HEK293T (cell line): ENCODE data around the gene CBLN4.

ENCODE experiments used
- CTCF ChIA-PET: fragments of 350-600 bp; formaldehyde crosslinking; extraction: SDS; loops from one replicate; lab custom pipeline; 2021; ENCODE audit warnings: antibody characterized with exemption, inconsistent platforms; lab: Yijun Ruan, JAX
- POLR2A ChIA-PET: fragments of 350-600 bp; formaldehyde crosslinking; extraction: SDS; loops from one replicate; lab custom pipeline; 2020; ENCODE audit warnings: antibody characterized with exemption, inconsistent platforms; lab: Yijun Ruan, JAX
- DNase-seq: peaks from one replicate; pipeline ENCODE4 v3.0.0; 2012; ENCODE audit warnings: mixed read lengths; ENCODE audit errors: extremely low spot score
- ARNT ChIP-seq: fragments of 450-650 bp; IDR thresholded peaks from 2 replicates; pipeline ENCODE4 v1.6.1; 2017; ENCODE audit warnings: mild to moderate bottlenecking
- BHLHE40 ChIP-seq: fragments of 450-650 bp; IDR thresholded peaks from 2 replicates; pipeline ENCODE4 v1.6.1; 2016; ENCODE audit warnings: mild to moderate bottlenecking, moderate library complexity, borderline replicate concordance
- CTBP1 ChIP-seq: fragments of 450-650 bp; IDR thresholded peaks from 2 replicates; pipeline ENCODE4 v1.6.1; 2016; ENCODE audit warnings: borderline replicate concordance
- ELF4 ChIP-seq: fragments of 450-650 bp; IDR thresholded peaks from 2 replicates; pipeline ENCODE4 v1.6.1; 2017; ENCODE audit warnings: antibody characterized with exemption
- FOXA1 ChIP-seq: fragments of 450-650 bp; IDR thresholded peaks from 2 replicates; pipeline ENCODE4 v1.6.1; 2016; ENCODE audit warnings: mild to moderate bottlenecking
- FOXK2 ChIP-seq: fragments of 450-650 bp; IDR thresholded peaks from 2 replicates; pipeline ENCODE4 v1.6.1; 2016; ENCODE audit warnings: mild to moderate bottlenecking
- FOXM1 ChIP-seq: fragments of 450-650 bp; IDR thresholded peaks from 2 replicates; pipeline ENCODE4 v1.6.1; 2017; ENCODE audit warnings: mild to moderate bottlenecking, borderline replicate concordance
- HDGF ChIP-seq: fragments of 450-650 bp; IDR thresholded peaks from 2 replicates; pipeline ENCODE4 v1.6.1; 2017; ENCODE audit warnings: antibody characterized with exemption, borderline replicate concordance
- L3MBTL2 ChIP-seq: fragments of 450-650 bp; conservative IDR thresholded peaks from 2 replicates; pipeline ENCODE4 v1.6.1; 2016; ENCODE audit warnings: mild to moderate bottlenecking
- LEF1 ChIP-seq: fragments of 450-650 bp; IDR thresholded peaks from 2 replicates; pipeline ENCODE4 v1.6.1; 2017; ENCODE audit warnings: mild to moderate bottlenecking, borderline replicate concordance
- NFRKB ChIP-seq: fragments of 450-650 bp; IDR thresholded peaks from 2 replicates; pipeline ENCODE4 v1.6.1; 2016; ENCODE audit warnings: mild to moderate bottlenecking, moderate library complexity
- SP1 ChIP-seq: fragments of 450-650 bp; IDR thresholded peaks from 2 replicates; pipeline ENCODE4 v1.6.1; 2017
- SUZ12 ChIP-seq: fragments of 450-650 bp; IDR thresholded peaks from 2 replicates; pipeline ENCODE4 v1.6.1; 2016; ENCODE audit warnings: mild to moderate bottlenecking
- TARDBP ChIP-seq: fragments of 450-650 bp; IDR thresholded peaks from 2 replicates; pipeline ENCODE4 v1.6.1; 2016
- ZNF384 ChIP-seq: fragments of 450-650 bp; IDR thresholded peaks from 2 replicates; pipeline ENCODE4 v1.6.1; 2016
- TF ChIP-seq, protein P1 (sequence below): fragments of 450-650 bp; IDR thresholded peaks from 2 replicates; pipeline ENCODE4 v1.6.1; 2016

Gene CBLN4

DNA sequence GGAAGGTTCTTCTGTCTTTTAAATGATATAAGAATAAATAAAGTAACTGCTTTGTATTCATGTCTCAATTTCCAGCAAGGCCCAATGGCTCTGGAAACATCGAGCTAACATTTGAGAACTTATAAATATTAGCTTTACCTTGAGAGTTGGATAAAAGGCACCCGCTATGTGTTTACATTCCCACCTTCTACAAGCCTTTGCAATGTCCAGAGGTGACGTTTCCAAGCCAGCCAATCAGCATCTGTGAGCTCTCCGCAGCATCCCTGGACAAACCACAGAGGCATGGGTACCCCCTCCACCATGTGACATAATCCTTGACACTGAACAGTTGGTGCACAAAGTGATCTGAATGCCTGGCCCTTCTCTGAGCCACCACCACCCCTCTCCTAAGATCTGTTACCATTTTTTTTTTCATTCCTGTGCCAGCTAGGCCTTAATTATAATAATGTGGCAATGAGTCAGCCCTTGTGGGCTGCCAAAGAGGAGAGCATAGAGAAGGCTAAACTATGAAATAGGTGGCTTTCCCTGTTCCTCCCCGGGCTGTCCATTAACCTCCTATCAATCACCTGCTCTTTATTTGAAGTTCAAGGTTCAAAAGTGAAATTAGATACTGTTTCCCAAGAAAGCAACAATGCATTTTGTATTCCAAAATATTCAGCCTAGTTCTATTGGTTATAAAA is 4.1 kb downstream of the CBLN4 start:
- no peak for TF ChIP-seq FOXA1
- TF ChIP-seq TARDBP, result no peak
- TF ChIP-seq ARNT, result no peak
- TF ChIP-seq NFRKB, result no peak
- TF ChIP-seq BHLHE40, result no peak
- TF ChIP-seq FOXM1, result no peak
- TF ChIP-seq CTBP1, result no peak
- no peak for TF ChIP-seq FOXK2
- TF ChIP-seq ZNF384, result no peak
- TF ChIP-seq LEF1, result no peak
- no peak for TF ChIP-seq L3MBTL2
- no peak for TF ChIP-seq ELF4
- TF ChIP-seq SUZ12, result no peak
- TF ChIP-seq SP1, result no peak
- TF ChIP-seq HDGF, result no peak
- TF ChIP-seq, protein P1, sequence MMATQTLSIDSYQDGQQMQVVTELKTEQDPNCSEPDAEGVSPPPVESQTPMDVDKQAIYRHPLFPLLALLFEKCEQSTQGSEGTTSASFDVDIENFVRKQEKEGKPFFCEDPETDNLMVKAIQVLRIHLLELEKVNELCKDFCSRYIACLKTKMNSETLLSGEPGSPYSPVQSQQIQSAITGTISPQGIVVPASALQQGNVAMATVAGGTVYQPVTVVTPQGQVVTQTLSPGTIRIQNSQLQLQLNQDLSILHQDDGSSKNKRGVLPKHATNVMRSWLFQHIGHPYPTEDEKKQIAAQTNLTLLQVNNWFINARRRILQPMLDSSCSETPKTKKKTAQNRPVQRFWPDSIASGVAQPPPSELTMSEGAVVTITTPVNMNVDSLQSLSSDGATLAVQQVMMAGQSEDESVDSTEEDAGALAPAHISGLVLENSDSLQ, result no peak
- ChIA-PET POLR2A (no interaction called here), CTCF (no interaction called here)
- DNase-seq, result no peak

DNA sequence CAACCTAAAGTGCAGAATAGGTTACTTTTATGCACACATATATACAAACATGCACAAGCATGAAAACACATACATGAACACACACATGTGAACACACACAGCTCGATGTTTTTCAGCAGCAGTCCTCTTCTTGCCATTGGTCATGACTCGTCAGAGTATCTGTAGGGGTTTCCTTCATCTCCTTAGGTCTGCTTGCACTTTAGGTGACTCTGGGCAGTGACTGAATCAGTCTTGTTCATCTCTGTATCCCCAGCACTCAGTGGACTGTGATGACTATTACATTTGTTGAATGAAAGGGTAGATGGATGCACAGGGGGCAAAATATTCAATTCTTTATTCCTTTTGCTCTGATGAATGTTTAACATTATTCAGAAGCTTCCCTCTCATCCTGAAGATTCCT is 26.8 kb downstream of the CBLN4 start:
- no peak for TF ChIP-seq FOXA1
- no peak for TF ChIP-seq TARDBP
- no peak for TF ChIP-seq HDGF
- no peak for TF ChIP-seq SUZ12
- TF ChIP-seq ZNF384, result no peak
- no peak for TF ChIP-seq CTBP1
- ChIA-PET POLR2A (no interaction called here), CTCF (no interaction called here)
- DNase-seq, result no peak

DNA sequence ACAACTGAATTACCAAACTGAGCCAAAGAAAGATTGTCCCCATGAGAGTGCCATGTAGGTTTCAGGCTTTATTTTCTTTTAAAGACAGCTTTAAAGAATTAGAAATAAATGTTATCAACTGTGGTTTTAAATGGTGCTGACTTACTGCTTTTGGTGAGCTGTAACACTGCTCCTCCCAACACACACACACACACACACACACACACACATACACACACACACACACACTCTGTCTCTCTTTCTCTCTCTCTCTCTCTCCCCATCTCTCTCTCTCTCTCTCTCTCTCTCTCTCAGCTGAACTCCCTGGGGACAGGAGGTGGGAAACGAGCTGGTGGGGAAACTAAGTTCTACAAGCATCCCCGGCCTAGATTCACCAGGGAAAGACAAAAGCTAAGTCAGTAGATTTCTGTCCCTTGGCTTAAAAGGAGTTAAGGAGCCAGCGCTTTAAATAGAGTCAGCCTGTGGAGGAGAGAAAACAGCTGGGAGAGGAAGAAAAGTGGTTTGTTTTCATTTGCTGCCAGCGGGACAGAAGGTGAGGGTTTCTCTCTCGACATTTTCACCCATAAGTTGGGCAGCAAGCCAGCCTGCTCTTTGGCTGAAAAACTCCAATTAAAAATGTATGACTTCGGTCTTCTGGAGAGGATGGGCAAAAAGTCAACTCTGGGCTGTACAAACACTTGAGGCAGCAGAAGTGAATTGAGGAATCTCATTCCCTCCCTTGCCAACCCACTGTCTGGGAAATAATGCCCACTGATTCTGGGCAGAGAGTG is 27.4 kb downstream of the CBLN4 start:
- POLR2A ChIA-PET, result no interaction called here
- TF ChIP-seq ELF4, result no peak
- TF ChIP-seq CTBP1, result no peak
- TF ChIP-seq TARDBP, result no peak
- no peak for TF ChIP-seq SP1
- TF ChIP-seq ARNT, result no peak
- no peak for TF ChIP-seq BHLHE40
- no peak for TF ChIP-seq LEF1
- no peak for TF ChIP-seq SUZ12
- no peak for TF ChIP-seq HDGF
- no peak for TF ChIP-seq NFRKB
- TF ChIP-seq, protein P1, result no peak
- TF ChIP-seq ZNF384, result no peak
- no peak for TF ChIP-seq L3MBTL2
- TF ChIP-seq FOXK2, result no peak
- no peak for TF ChIP-seq FOXA1
- no peak for TF ChIP-seq FOXM1
- CTCF ChIA-PET, result no interaction called here
- no peak for DNase-seq

DNA sequence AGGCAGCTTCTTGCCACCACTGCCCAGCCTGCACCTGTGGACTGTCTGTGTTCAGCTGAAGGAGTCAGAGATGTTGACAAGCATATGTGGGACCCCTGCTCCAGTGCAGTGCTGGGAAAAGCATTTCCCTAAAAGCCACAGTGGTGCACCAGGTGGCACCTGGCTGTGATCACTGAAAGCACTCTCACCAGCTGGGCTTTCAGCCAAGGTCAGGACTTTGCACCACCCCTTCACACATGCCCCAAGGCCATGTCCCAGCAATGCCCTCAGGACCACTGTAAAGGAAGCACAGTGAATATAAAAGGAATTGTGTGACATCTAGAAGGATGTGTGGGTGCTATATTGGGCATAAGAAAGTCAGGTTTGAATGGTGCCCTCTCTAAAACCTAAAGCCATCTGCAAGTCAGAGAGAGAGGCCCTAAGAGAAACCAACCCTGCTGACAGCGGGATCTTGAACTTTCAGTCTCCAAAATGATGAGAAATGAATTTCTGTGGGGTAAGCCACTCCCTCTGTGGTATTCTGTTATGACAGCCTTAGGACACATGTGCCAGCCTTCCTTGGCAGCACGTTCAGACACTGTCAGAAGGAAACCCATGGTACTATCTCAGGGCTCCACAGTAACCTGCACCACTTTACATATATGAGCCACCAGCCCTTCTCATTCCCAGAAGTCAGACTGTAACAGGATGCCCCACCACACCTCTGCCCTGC is 30.7 kb downstream of the CBLN4 start:
- TF ChIP-seq HDGF (no peak), FOXK2 (no peak), ARNT (no peak), L3MBTL2 (no peak), FOXM1 (no peak), SP1 (no peak), TARDBP (no peak), CTBP1 (no peak), SUZ12 (no peak), ZNF384 (no peak), NFRKB (no peak), LEF1 (no peak), FOXA1 (no peak), ELF4 (no peak)
- TF ChIP-seq, protein P1, result no peak
- POLR2A ChIA-PET, result no interaction called here
- no peak for DNase-seq
- CTCF ChIA-PET, result no interaction called here

DNA sequence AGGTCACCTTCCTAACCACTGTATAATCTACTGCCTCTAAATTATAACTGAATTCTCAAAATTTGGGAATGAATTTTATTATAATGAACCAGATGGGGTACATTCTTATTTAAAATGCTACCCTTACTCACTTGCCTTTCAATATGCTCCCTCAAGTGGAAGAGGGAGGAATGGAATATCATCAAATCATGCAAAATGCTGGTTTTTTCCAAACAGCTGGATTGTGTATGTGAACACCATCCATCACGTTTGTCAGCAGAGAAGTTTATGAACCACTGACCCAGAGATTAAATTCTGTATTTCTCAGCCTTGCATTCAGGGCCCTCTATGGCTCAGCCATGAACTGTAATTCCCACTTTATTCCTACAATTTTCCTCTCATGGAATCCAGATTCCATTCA is 40.5 kb downstream of the CBLN4 start:
- TF ChIP-seq SP1, result no peak
- no peak for TF ChIP-seq LEF1
- no peak for TF ChIP-seq FOXM1
- TF ChIP-seq, protein P1, result no peak
- no peak for TF ChIP-seq FOXK2
- TF ChIP-seq CTBP1, result no peak
- no peak for TF ChIP-seq ARNT
- no peak for TF ChIP-seq ZNF384
- no peak for TF ChIP-seq L3MBTL2
- TF ChIP-seq FOXA1, result no peak
- TF ChIP-seq ELF4, result no peak
- no peak for TF ChIP-seq SUZ12
- TF ChIP-seq BHLHE40, result no peak
- TF ChIP-seq NFRKB, result no peak
- TF ChIP-seq HDGF, result no peak
- ChIA-PET POLR2A (no interaction called here), CTCF (no interaction called here)
- no peak for DNase-seq
